Hepatocyte (in vitro differentiated cells): ENCODE results near the gene SLC8A1. TPM values are rescaled to one million over a fixed set of nuclear protein-coding genes. Genes with fewer than 3 reads are reported as not detected.

Experiments used
- DNase-seq: peaks from one replicate; pipeline ENCODE4 v3.0.0-alpha.2; 2016; ENCODE audit warnings: low spot score
- H2AFZ ChIP-seq: fragments of 200-600 bp; sonication (generic); 2 replicates; pipeline ENCODE4 v1.6.0; 2016; ENCODE audit warnings: antibody characterized with exemption, mild to moderate bottlenecking
- H3K27ac ChIP-seq: fragments of 200-600 bp; sonication (generic); 2 replicates; pipeline ENCODE4 v1.5.1; 2016; ENCODE audit warnings: mild to moderate bottlenecking
- H3K27me3 ChIP-seq: fragments of 200-600 bp; sonication (generic); 2 replicates; pipeline ENCODE4 v1.6.1; 2016
- H3K36me3 ChIP-seq: fragments of 200-600 bp; sonication (generic); replicated peaks from 2 replicates; pipeline ENCODE4 v1.5.1; 2016; ENCODE audit warnings: low read depth; ENCODE audit not compliant: insufficient read depth
- H3K4me1 ChIP-seq: fragments of 200-600 bp; sonication (generic); 2 replicates; pipeline ENCODE4 v1.5.1; 2016; ENCODE audit warnings: mild to moderate bottlenecking, moderate library complexity; ENCODE audit not compliant: insufficient read depth
- H3K4me2 ChIP-seq: fragments of 200-600 bp; sonication (generic); 2 replicates; pipeline ENCODE4 v1.6.0; 2016
- H3K4me3 ChIP-seq: fragments of 200-600 bp; sonication (generic); 2 replicates; pipeline ENCODE4 v1.5.1; 2016; ENCODE audit warnings: mild to moderate bottlenecking
- H3K79me2 ChIP-seq: fragments of 200-600 bp; sonication (generic); 2 replicates; pipeline ENCODE4 v1.6.0; 2017; ENCODE audit warnings: mild to moderate bottlenecking
- H3K9me2 ChIP-seq: fragments of 200-600 bp; sonication (generic); replicated peaks from 2 replicates; pipeline ENCODE4 v1.6.0; 2017; ENCODE audit warnings: mild to moderate bottlenecking; ENCODE audit not compliant: insufficient read depth
- H3K9me3 ChIP-seq: fragments of 200-600 bp; sonication (generic); 2 replicates; pipeline ENCODE4 v1.5.1; 2016; ENCODE audit warnings: low read depth, mild to moderate bottlenecking
- H4K20me1 ChIP-seq: fragments of 200-600 bp; sonication (generic); 2 replicates; pipeline ENCODE4 v1.6.0; 2016; ENCODE audit warnings: mild to moderate bottlenecking; ENCODE audit not compliant: insufficient read depth, poor library complexity, severe bottlenecking
- EZH2 ChIP-seq: fragments of 200-600 bp; sonication (generic); IDR thresholded peaks from 2 replicates; pipeline ENCODE4 v1.6.1; 2016; ENCODE audit warnings: antibody characterized with exemption, mild to moderate bottlenecking, borderline replicate concordance
- EZH2phosphoT487 ChIP-seq: fragments of 200-600 bp; sonication (generic); IDR thresholded peaks from one replicate; pipeline ENCODE4 v1.6.1; 2018; ENCODE audit warnings: antibody characterized with exemption, mild to moderate bottlenecking, low read depth, moderate library complexity; ENCODE audit not compliant: unreplicated experiment, severe bottlenecking
- WGBS: methylation state at CpG from one replicate; pipeline ENCODE4 v1.1.6; 2016; ENCODE audit warnings: low lambda C conversion rate; ENCODE audit errors: missing lambda C conversion rate; 5-methylcytosine and 5-hydroxymethylcytosine counted together
- polyA plus RNA-seq: library from polyadenylated mRNA; unstranded; fragments of >200 nt; fragmentation: Nextera tagmentation; extraction: Ambion mirVana; gene quantifications from 2 replicates; pipeline ENCODE4 v1.2.1, GENCODE V29; 2016
- total RNA-seq: library from RNA; depleted of rRNA; stranded (reverse); fragments of >200 nt; gene quantifications from 2 replicates; pipeline ENCODE4 v1.2.3, GENCODE V29; 2014
- TF ChIP-seq, protein P1 (sequence below): fragments of 200-600 bp; sonication (generic); IDR thresholded peaks from 2 replicates; pipeline ENCODE4 v1.5.1; 2016; ENCODE audit warnings: antibody characterized with exemption, mild to moderate bottlenecking; ENCODE audit not compliant: poor library complexity

The SLC8A1 gene
- total and polyA plus RNA-seq, 2 experiments from 2014 or later = 2.2 to 8.9 TPM

DNA sequence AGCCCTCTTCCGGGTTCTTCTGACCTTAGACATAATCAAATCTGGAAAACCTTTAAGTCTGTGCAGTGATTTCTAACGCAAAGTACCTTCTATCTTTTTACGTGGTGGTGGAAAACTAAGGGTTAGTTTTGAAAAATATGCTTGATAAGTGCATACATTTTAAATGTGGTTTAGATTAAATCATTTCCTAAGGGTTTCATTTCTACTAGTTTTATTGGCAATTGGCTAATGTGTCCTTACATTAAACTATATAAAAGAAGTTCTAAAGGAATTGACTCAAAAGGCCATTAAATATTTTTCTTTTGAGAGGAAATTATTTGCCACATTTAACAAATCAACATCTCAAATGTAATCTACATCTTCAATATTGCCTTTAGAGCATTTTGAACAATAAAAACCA, 404.5 kb downstream of the SLC8A1 start:
- Histone ChIP-seq H3K4me1 (peaks cover 6% of the 10 kb centered on the region), H3K79me2 (no peaks in the 10 kb centered on the region), H3K36me3 (no peaks in the 10 kb centered on the region), H3K4me3 (no peak overlapping the region), H3K9me2 (no peaks in the 10 kb centered on the region), H4K20me1 (no peaks in the 10 kb centered on the region), H3K27me3 (no peaks in the 10 kb centered on the region), H3K9me3 (no peaks in the 10 kb centered on the region), H3K27ac (peak overlapping the region; percentile 66), H2AFZ (no peak overlapping the region), H3K4me2 (no peak overlapping the region)
- no peak for DNase-seq
- TF ChIP-seq, protein P1, sequence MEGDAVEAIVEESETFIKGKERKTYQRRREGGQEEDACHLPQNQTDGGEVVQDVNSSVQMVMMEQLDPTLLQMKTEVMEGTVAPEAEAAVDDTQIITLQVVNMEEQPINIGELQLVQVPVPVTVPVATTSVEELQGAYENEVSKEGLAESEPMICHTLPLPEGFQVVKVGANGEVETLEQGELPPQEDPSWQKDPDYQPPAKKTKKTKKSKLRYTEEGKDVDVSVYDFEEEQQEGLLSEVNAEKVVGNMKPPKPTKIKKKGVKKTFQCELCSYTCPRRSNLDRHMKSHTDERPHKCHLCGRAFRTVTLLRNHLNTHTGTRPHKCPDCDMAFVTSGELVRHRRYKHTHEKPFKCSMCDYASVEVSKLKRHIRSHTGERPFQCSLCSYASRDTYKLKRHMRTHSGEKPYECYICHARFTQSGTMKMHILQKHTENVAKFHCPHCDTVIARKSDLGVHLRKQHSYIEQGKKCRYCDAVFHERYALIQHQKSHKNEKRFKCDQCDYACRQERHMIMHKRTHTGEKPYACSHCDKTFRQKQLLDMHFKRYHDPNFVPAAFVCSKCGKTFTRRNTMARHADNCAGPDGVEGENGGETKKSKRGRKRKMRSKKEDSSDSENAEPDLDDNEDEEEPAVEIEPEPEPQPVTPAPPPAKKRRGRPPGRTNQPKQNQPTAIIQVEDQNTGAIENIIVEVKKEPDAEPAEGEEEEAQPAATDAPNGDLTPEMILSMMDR = no peak
- TF ChIP-seq EZH2phosphoT487 = no peak
- TF ChIP-seq EZH2 = no peak
- WGBS = 60% methylated on average over 3 of the region's 3 CpGs
